Ectodermal cell (in vitro differentiated cells): ENCODE data around the gene NR2F2.

ENCODE experiments used
- H3K27ac ChIP-seq: 2 replicates; pipeline ENCODE4 v1.7.0; 2013; ENCODE audit warnings: mild to moderate bottlenecking, low read depth, low read length; ENCODE audit not compliant: insufficient read depth, poor library complexity, severe bottlenecking
- H3K27me3 ChIP-seq: 2 replicates; pipeline ENCODE4 v1.7.0; 2013; ENCODE audit warnings: mild to moderate bottlenecking, low read length; ENCODE audit not compliant: insufficient read depth, control insufficient read depth, poor library complexity, severe bottlenecking
- H3K36me3 ChIP-seq: one replicate; pipeline ENCODE4 v1.7.0; 2013; ENCODE audit warnings: low read length; ENCODE audit not compliant: control insufficient read depth, insufficient read depth
- H3K4me1 ChIP-seq: one replicate; pipeline ENCODE4 v1.7.0; 2013; ENCODE audit warnings: low read length; ENCODE audit not compliant: control insufficient read depth, insufficient read depth
- H3K4me3 ChIP-seq: 2 replicates; pipeline ENCODE4 v1.7.0; 2013; ENCODE audit warnings: low read depth, low read length, control low read depth; ENCODE audit not compliant: insufficient read depth
- H3K9me3 ChIP-seq: 2 replicates; pipeline ENCODE4 v1.7.0; 2013; ENCODE audit warnings: mild to moderate bottlenecking, low read length, moderate library complexity; ENCODE audit not compliant: control insufficient read depth
- WGBS, 2 experiments: methylation state at CpG; one replicate each; pipeline ENCODE4 v1.1.7; 2013; ENCODE audit warnings: missing lambda C conversion rate in 2 of 2; 5-methylcytosine and 5-hydroxymethylcytosine counted together

The NR2F2 gene

DNA sequence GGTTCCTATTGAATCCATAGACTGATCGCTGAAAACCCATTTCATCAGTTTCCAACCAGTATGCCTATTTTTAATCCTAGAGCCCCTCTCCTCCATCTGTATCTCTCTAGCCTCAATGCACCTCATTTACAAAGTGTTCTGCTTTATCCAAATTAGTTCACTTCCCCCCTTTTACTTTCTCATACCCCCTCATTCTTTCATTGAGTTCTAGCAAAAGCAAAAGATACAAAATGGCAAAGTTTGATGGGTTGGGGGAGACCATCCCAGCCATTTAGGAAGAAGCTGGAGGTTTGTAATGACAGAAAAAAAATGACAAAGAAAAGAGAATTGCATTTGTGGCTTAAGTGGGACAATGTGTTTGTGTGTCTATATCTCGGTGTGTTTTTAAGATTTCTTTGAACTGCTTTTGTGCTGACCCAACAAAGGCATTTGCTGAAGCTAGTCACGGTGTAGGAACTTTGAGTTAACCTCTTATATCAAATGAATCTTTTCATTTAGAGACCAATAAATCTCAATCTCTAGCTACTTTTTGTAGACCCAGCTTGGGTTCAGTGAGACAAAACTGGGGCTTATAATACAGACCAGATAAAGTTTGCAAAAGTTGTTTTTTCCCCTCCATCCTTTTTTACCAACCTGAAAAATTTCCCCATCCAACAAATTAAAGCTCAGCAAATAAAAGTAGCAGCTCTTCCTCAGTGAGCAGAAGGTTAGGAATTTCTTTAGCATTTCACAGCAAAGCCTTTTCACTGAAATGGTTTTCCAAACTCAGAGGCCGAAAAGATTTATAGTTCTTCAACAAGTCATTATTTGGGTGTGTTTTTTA is 18.7 kb downstream of the NR2F2 start:
- Histone ChIP-seq H3K4me3 (no peak overlapping the region), H3K36me3 (peaks cover 4% of the 10 kb centered on the region), H3K27ac (no peak overlapping the region), H3K27me3 (peaks cover 91% of the 10 kb centered on the region), H3K4me1 (peaks cover 82% of the 10 kb centered on the region), H3K9me3 (no peaks in the 10 kb centered on the region)
- 14 to 21% methylated on average over 4 of the region's 4 CpGs for WGBS, 2 experiments

DNA sequence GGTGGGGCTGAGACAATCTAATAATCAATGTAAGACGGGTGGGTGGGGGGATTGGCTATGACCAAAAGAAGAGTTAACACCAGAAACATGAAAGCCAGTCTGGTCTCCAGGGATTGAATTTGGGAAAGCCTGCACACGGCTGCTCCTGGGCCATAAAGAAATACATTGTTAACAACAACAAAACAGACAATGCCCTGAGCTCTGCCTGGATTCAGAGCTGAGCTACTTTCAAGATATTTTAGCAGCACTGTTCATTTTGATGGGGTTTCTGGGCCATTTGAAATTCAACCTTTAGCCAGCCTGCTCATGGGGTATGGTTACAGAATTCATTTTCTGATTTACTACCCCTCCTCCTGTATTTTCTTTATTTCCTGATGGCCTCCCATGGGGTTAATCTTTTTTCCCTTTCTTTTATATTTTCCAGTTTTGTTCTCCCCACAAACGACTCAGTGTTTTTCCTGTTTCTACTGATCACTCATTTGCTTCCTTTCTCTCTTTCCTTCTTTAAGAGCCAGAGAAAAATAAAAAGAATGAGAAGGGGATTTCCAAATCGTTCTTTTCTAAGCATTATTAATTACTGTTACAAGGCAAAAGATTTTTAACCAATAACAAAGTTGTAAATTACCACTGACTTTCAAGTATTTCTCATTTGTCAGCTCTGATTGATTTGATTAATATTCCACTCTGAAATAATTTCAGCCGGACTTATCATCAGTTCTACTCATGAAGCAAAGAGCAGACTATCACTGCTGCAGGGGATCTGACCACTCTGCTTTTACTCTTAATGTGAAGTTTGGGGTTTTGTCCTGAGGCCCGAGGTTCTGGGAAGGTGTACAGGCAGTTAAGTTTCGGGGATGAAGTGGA is 19.6 kb downstream of the NR2F2 start:
- WGBS, 2 experiments: 20 to 26% methylated on average over 5 to 7 of the region's 7 CpGs
- Histone ChIP-seq H3K4me3 (no peak overlapping the region), H3K36me3 (peaks cover 4% of the 10 kb centered on the region), H3K27ac (no peak overlapping the region), H3K4me1 (peaks cover 82% of the 10 kb centered on the region), H3K27me3 (peaks cover 91% of the 10 kb centered on the region), H3K9me3 (no peaks in the 10 kb centered on the region)

DNA sequence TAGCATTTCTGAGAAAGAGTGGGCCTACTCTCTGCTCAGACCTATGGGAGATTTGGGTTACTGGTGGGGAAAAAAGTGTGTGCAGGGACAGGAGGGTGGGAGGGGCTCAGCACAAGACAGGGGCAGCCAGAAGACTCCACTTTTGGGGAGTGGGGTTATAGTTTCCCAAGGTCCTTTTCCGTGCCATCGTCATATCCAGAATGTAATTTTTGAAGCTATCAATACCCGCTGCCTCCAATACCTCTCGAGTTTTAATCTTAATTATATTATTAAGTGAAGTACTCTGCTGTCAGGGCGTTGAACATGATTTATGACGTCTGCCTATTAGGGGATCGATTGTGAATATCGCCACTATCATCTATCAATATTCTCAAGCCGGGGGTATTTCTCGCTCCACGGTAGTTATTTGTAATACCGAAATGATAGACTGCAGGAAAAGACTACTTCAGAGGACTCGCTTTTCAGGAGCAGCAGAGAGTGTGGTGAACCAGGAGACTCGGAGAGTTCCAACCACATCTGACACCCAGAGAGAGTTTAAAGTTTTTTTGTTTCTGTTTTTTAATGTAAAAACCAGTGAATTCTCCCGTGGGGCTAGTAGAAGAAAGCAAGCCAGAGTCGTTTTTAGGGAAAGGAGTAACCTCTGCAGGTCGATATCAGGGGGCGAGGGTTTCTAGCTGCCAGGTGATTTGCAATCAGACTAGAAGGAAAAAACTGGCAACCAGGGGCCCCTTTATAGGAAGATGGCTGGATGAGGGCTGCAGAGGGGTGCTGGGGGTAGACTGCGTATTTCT is 20.6 kb downstream of the NR2F2 start:
- Histone ChIP-seq H3K27ac (no peak overlapping the region), H3K4me1 (peaks cover 79% of the 10 kb centered on the region), H3K9me3 (no peaks in the 10 kb centered on the region), H3K27me3 (peaks cover 96% of the 10 kb centered on the region), H3K36me3 (peaks cover 4% of the 10 kb centered on the region), H3K4me3 (peak overlapping the region; percentile 11)
- WGBS, 2 experiments: 14 to 19% methylated on average over 13 to 19 of the region's 19 CpGs

DNA sequence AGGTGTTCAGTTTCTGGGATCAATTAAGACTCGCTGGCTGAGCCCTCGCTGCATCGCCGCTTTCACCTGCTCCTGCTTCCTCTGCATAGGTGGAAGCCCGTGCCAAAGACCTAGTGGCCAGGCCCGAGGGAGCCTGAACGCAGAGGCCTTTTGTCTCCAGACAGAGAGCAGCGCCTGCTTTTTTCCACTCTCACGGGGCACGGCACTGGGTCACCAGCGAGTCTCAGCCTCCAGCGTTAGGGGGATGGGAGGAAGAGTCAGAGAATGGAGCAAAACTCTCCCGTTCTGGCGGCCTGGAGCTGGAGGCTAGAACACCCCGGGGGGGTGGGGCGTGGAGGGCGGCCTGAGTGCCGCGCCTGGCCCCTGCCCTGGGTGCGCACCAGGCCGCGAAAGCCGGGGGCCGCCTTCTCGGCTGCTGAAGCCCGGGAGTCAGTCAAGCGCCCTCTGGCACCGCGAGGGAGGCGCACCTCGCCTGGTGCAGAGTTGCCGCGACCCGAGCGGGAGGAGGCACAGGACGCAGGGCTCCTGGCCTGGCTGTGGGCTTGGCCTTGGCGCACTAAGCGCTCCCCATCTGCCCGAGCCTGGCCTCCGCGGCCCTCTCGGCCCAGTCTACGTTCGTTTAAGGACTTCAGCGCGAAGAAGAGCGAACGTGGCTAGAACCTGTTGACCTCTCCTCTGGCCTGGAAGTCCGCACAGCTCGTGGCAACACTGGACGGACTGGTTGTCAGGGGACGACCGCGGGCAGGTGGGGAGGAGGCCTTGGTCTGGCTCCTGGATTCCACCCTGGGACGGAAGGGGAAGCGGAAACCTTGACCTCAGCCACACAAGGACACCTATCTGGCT is 21.5 kb downstream of the NR2F2 start:
- Histone ChIP-seq H3K36me3 (peaks cover 4% of the 10 kb centered on the region), H3K9me3 (no peaks in the 10 kb centered on the region), H3K4me1 (peaks cover 71% of the 10 kb centered on the region), H3K4me3 (peak overlapping the region; percentile 11), H3K27me3 (peaks cover 96% of the 10 kb centered on the region), H3K27ac (no peak overlapping the region)
- 4 to 5% methylated on average over 56 of the region's 56 CpGs for WGBS, 2 experiments

DNA sequence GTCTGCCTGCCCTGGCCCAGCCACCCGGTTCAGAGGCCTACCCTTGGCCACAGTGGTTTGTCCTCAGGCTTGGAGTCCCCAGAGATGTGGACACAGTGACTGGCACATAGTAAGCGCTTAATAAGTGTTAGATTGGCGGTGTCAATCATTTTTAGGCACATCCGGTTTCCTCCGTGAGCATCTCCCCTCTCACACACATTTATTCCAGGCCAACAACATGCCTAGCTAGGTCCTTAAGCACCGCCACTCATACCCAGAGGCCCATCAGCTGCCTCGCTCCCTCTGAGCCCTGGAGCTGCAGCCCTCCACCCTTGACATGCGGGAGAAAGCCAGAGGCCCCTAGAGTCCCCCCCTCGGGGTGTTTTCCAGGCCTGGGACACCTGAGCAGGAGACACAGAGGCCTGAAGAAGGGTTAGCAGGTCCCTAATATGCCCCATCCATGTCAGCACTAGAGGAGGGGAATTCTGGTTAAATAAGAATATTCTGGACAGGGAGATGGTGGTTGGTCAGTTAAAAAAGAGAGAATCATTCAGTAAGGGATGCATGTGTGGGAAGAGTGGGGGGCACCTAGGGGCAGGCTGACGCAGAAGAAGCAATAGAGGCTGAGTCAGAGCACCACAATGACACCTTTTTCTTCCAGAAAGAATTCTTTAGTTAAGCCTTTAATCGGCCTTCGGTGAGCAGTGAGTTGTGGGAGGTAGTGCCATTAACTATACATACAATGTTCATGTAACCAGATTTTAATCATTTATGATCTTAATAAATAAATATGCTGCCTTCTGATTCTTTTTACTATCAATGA is 22.3 kb downstream of the NR2F2 start:
- 18 to 27% methylated on average over 10 of the region's 12 CpGs for WGBS, 2 experiments
- Histone ChIP-seq H3K27ac (no peak overlapping the region), H3K4me3 (no peak overlapping the region), H3K4me1 (peaks cover 71% of the 10 kb centered on the region), H3K9me3 (no peaks in the 10 kb centered on the region), H3K27me3 (peaks cover 100% of the 10 kb centered on the region), H3K36me3 (peaks cover 4% of the 10 kb centered on the region)

DNA sequence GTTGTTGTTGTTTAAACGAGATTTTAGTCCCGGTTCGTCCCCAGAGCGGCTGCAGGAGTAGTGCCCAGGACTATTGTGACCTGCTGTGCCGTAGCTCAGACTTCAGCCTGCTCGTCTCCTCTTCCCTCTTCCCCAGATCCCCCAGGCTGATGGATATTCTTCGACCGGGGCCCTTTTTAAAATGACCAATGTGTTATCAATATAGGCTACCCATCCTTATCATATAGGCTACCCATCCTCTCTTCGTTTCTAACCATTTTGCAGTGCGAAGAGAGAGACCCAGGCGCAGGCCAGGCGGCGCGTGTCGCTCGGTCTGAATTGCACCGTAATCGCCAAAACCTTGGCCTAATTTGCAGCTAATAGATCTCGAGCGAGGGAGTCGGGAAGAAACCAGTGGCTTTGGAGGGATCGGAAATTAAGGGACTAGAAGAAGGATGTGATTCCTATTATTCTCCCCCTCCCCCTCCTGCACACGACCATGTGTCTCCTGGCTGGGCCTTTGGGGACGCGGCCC is 23.0 kb downstream of the NR2F2 start:
- H3K4me1 ChIP-seq: peaks cover 72% of the 10 kb centered on the region
- H3K36me3 ChIP-seq: peaks cover 4% of the 10 kb centered on the region
- H3K27ac ChIP-seq: no peak overlapping the region
- no peaks in the 10 kb centered on the region for H3K9me3 ChIP-seq
- 3 to 4% methylated on average over 24 to 25 of the region's 25 CpGs for WGBS, 2 experiments
- H3K27me3 ChIP-seq: peaks cover 100% of the 10 kb centered on the region
- peak overlapping the region; percentile 45 for H3K4me3 ChIP-seq

DNA sequence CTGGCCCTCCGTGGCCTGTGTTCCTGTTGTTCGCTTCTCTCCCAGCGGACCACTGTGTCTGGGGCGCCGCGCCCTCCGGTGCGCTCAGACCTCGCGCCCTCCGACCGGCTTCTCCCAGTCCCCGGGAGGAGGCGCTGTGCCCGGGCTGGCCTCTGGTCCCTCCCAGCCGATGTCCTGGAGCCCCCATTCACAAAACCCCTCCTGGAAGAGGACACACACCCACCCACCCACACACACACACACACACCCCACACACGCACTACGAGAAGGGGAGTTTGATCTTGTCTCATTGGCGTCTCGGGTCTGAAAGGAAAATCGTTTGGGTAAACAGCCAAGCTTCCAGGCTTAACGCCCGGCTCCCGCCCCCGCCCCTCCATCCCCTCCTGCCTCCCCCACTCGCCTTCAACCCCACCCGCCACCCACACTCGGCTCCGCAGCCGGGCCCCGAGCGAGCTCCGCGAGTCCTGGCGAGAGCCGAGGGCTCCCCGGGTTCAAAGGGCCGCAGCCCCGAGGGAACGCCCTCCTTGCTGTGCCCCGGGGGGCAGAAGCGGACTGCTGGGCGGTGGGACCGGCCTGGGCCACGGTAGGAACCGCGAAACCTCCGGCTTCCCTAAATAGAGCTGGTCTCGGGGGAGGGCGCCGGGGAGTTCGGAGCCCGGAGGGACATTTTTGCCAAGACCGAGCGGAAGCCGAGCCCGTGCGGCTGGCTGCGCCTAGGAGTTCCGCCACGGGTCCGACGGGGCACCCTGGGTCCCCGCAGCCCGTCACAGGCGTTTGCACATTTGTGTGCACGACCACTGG is 23.6 kb downstream of the NR2F2 start:
- Histone ChIP-seq H3K36me3 (peaks cover 4% of the 10 kb centered on the region), H3K27ac (no peak overlapping the region), H3K4me1 (peaks cover 72% of the 10 kb centered on the region), H3K27me3 (peaks cover 100% of the 10 kb centered on the region), H3K9me3 (no peaks in the 10 kb centered on the region), H3K4me3 (peak overlapping the region; percentile 45)
- 0% methylated on average over 65 to 66 of the region's 67 CpGs for WGBS, 2 experiments

DNA sequence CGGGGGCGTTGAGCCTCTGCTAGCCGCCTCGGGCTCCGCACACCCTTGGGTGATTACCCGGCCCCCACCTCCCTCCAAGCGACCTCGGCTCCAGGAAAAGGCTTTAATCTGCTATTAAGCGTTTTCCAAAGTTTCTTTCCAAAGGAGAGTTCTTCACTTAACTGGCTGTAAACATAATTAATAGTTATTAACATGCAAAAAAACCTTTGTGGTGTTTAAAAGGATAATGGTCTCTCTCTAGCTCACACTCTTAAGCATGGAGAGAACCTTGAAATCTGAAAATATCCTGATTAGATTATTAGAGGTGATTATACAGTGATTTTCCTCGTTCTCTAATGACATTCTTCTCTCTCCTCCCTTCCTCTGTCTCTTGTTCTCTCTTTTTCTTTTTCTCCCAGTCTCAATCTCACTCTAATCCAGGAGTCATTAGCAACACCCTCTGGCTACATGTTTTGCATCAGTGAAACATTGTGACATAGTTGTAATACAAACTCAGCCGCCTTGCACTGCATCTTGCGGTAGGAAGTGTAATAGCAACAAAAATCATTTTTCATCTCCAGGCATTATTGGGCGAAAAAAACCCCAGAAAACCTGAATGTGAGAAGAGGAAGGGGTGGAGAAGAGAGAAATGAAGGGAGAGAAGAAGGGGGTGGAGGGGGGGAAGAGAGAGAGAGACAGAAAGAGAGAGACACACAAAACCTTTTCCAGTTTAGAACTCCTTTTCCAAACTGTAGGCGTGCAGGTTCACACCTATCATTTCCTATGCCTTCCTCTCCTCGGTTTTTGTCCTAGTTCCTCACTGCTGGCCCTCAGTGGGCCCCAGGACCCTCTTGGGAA is 24.4 kb downstream of the NR2F2 start:
- Histone ChIP-seq H3K4me1 (peaks cover 72% of the 10 kb centered on the region), H3K9me3 (no peaks in the 10 kb centered on the region), H3K4me3 (peak overlapping the region; percentile 45), H3K36me3 (peaks cover 4% of the 10 kb centered on the region), H3K27ac (no peak overlapping the region), H3K27me3 (peaks cover 100% of the 10 kb centered on the region)
- WGBS, 2 experiments: 3 to 4% methylated on average over 14 to 15 of the region's 15 CpGs
